Osteocyte (in vitro differentiated cells): ENCODE results near the gene PRDM16. TPM values are rescaled to one million over a fixed set of nuclear protein-coding genes. Genes with fewer than 3 reads are reported as not detected.

Source experiments
- DNase-seq: peaks from one replicate; pipeline ENCODE4 v3.0.0; 2021; ENCODE audit warnings: mixed read lengths; ENCODE audit not compliant: unreplicated experiment; ENCODE audit errors: extremely low spot score
- H3K27ac Mint-ChIP-seq: one replicate; pipeline ENCODE4 v1.8.0; 2021; ENCODE audit warnings: mild to moderate bottlenecking, mixed read lengths; ENCODE audit not compliant: unreplicated experiment
- H3K27me3 Mint-ChIP-seq: one replicate; pipeline ENCODE4 v1.8.0; 2021; ENCODE audit warnings: mixed read lengths; ENCODE audit not compliant: unreplicated experiment
- H3K36me3 Mint-ChIP-seq: one replicate; pipeline ENCODE4 v1.8.0; 2021; ENCODE audit warnings: mixed read lengths; ENCODE audit not compliant: unreplicated experiment
- H3K4me1 Mint-ChIP-seq: one replicate; pipeline ENCODE4 v1.8.0; 2021; ENCODE audit warnings: mixed read lengths; ENCODE audit not compliant: unreplicated experiment
- H3K4me3 Mint-ChIP-seq: one replicate; pipeline ENCODE4 v1.8.0; 2021; ENCODE audit warnings: mild to moderate bottlenecking, moderate library complexity, mixed read lengths; ENCODE audit not compliant: unreplicated experiment
- H3K9me3 Mint-ChIP-seq: one replicate; pipeline ENCODE4 v1.8.0; 2021; ENCODE audit warnings: mixed read lengths; ENCODE audit not compliant: unreplicated experiment
- CTCF ChIP-seq: fragments of 200-600 bp; sonication (generic); IDR thresholded peaks from 2 replicates; pipeline ENCODE4 v1.5.0; 2021; ENCODE audit warnings: antibody characterized with exemption, mild to moderate bottlenecking, moderate library complexity
- total RNA-seq: library from RNA; stranded (reverse); gene quantifications from 2 replicates; pipeline ENCODE4 v1.2.1, GENCODE V29; 2021

PRDM16 gene
- total RNA-seq, 1 donor from 2014 or later, result 7.1 TPM

GRCh38 chr1:3115275-3116149, 46.5 kb downstream of the PRDM16 start:
- no peak for TF ChIP-seq CTCF
- no peak for DNase-seq
- H3K27ac Mint-ChIP-seq, result no peak overlapping the region
- H3K36me3 Mint-ChIP-seq, result no peaks in the 10 kb centered on the region
- H3K4me3 Mint-ChIP-seq, result no peak overlapping the region
- no peaks in the 10 kb centered on the region for H3K9me3 Mint-ChIP-seq
- no peaks in the 10 kb centered on the region for H3K27me3 Mint-ChIP-seq
- H3K4me1 Mint-ChIP-seq, result peaks cover 2% of the 10 kb centered on the region

- Mint-ChIP-seq H3K27me3 (no peaks in the 10 kb centered on the region), H3K9me3 (no peaks in the 10 kb centered on the region), H3K36me3 (no peaks in the 10 kb centered on the region), H3K4me3 (no peak overlapping the region), H3K4me1 (peaks cover 2% of the 10 kb centered on the region), H3K27ac (no peak overlapping the region)
- TF ChIP-seq CTCF, result no peak
- no peak for DNase-seq
Measured at GRCh38 chr1:3116150-3116510, 47.1 kb downstream of the PRDM16 start.

GRCh38 chr1:3116560-3116959, 47.6 kb downstream of the PRDM16 start:
- Mint-ChIP-seq H3K27ac (no peak overlapping the region), H3K4me3 (no peak overlapping the region), H3K27me3 (no peaks in the 10 kb centered on the region), H3K9me3 (no peaks in the 10 kb centered on the region), H3K36me3 (no peaks in the 10 kb centered on the region), H3K4me1 (peaks cover 2% of the 10 kb centered on the region)
- no peak for DNase-seq
- no peak for TF ChIP-seq CTCF

- no peaks in the 10 kb centered on the region for H3K9me3 Mint-ChIP-seq
- DNase-seq, result no peak
- H3K36me3 Mint-ChIP-seq, result no peaks in the 10 kb centered on the region
- H3K27ac Mint-ChIP-seq, result no peak overlapping the region
- H3K27me3 Mint-ChIP-seq, result no peaks in the 10 kb centered on the region
- no peak overlapping the region for H3K4me3 Mint-ChIP-seq
- no peak for TF ChIP-seq CTCF
- peaks cover 2% of the 10 kb centered on the region for H3K4me1 Mint-ChIP-seq
Measured at GRCh38 chr1:3117879-3118278, 48.9 kb downstream of the PRDM16 start.

GRCh38 chr1:3119061-3119460, 50.1 kb downstream of the PRDM16 start:
- TF ChIP-seq CTCF, result no peak
- no peaks in the 10 kb centered on the region for H3K36me3 Mint-ChIP-seq
- no peak overlapping the region for H3K4me3 Mint-ChIP-seq
- no peaks in the 10 kb centered on the region for H3K27me3 Mint-ChIP-seq
- no peaks in the 10 kb centered on the region for H3K4me1 Mint-ChIP-seq
- no peaks in the 10 kb centered on the region for H3K9me3 Mint-ChIP-seq
- DNase-seq, result no peak
- H3K27ac Mint-ChIP-seq, result no peak overlapping the region
